GM12874 (cell line): Measurements from ENCODE around the gene SRSF2.

Experiments used
- CTCF ChIP-seq: IDR thresholded peaks from 2 replicates; pipeline ENCODE4 v1.5.1; 2011; ENCODE audit warnings: low read depth, mild to moderate bottlenecking, control low read depth, low read length, moderate library complexity; ENCODE audit not compliant: insufficient read depth

SRSF2 gene

GRCh38 chr17:76744747-76745146, 7.6 kb upstream of the SRSF2 start:
- TF ChIP-seq CTCF = no peak

- no peak for TF ChIP-seq CTCF
These were observed 5.8 kb upstream of the SRSF2 start for GRCh38 chr17:76742958-76743357.

GRCh38 chr17:76740329-76741118, 3.4 kb upstream of the SRSF2 start:
- no peak for TF ChIP-seq CTCF

GRCh38 chr17:76738468-76738850, 1.3 kb upstream of the SRSF2 start:
- TF ChIP-seq CTCF = no peak

- no peak for TF ChIP-seq CTCF
These were observed 741 bp upstream of the SRSF2 start, which contains the start of gene MFSD11 for GRCh38 chr17:76737676-76738467. MFSD11 (plus strand) TSS chr17:76738119; CDS start chr17:76738353, 234 bp downstream.

GRCh38 chr17:76736349-76737081, 616 bp downstream of the SRSF2 start:
- TF ChIP-seq CTCF = no peak
